Fibroblast of pulmonary artery (primary cell): ENCODE measurements around the gene ZNF574.

Experiments
- DNase-seq: peaks from one replicate; pipeline ENCODE4 v3.0.0-alpha.2; 2010; ENCODE audit warnings: low read depth
- H3K4me3 ChIP-seq: replicated peaks from 2 replicates; pipeline ENCODE4 v1.5.1; 2011; ENCODE audit warnings: low read depth, mild to moderate bottlenecking, control low read depth, low read length, moderate library complexity
- CTCF ChIP-seq: IDR thresholded peaks from 2 replicates; pipeline ENCODE4 v1.5.1; 2011; ENCODE audit warnings: mild to moderate bottlenecking, control low read depth, low read length, inconsistent platforms; ENCODE audit errors: missing control alignments

The ZNF574 gene

GRCh38 chr19:42051166-42052115, 24.5 kb upstream of the ZNF574 start:
- DNase-seq = no peak
- H3K4me3 ChIP-seq = no peak overlapping the region
- TF ChIP-seq CTCF = no peak

DNA sequence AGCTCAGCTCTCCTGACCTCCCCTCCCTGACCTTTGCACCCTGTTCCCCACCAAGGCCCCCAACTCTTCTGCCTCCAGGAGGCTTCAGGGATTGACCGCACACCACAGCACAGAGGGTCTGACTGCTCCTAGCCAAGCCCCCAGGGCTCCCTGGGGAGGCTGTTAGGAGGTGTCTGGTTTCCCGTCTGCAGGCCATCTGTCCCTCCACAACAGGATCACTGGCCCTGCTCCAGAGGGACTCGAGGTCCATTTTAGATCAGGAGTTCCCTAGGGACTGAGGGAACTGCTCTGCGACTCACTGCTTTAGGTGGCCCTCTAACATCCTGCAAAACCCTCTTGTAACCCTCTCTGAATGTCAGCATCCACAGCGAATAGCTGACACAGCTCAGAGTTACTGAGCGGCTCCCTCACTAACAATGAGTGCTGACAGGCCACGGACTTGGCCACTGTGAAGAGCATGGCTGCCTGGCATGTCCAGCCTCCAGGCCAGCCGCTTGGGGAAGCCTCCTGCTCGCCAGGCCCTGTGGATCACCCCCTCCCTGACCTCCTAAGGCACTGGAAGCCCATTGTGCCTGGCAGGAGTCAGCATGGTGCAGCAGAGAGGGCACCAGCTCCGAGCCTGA, 23.6 kb upstream of the ZNF574 start:
- no peak for DNase-seq
- H3K4me3 ChIP-seq = no peak overlapping the region
- no peak for TF ChIP-seq CTCF

DNA sequence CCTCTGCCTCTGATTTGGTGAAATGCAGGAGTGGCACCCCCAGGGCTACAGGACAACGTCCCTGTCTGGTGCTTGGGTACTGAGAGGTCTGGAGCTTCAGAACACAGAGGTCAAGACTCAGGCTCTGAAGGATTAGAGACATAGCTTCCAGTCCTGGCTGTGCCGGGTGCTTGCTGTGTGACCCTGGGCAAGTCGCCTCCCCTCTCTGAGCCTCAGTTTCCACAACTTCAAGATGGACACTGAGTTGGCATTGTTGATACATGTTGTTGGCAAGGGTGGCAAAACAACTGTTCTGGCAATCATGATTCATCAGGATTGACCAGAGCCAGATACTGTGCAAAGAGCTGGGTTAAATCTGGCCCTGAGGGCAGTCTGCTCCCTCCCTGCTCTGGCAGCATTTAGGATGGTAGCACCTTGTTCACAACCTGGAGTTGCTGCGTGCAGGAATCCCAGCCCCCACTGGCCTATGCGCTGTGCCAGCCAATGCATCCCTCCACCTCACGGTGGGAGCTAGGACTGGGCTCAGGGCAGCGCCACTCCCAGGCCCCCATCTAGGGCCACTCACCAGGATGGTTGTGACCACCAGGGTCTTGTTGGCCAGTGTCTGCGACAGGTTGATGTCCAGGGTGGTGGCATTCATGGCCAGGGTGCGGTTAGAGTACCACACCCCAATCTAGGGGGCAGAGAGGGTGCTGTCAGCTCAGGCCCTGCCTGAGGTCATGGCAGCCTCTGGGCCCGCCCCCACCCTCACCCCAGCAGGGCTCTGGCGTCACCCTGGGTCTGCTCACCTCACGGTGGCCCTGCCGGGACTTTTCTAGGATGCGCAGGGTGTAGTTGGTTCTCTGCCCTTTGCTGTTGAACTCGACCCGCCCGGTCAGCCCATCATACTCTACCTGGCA, 22.7 kb upstream of the ZNF574 start:
- no peak for TF ChIP-seq CTCF
- no peak for DNase-seq
- H3K4me3 ChIP-seq = no peak overlapping the region

DNA sequence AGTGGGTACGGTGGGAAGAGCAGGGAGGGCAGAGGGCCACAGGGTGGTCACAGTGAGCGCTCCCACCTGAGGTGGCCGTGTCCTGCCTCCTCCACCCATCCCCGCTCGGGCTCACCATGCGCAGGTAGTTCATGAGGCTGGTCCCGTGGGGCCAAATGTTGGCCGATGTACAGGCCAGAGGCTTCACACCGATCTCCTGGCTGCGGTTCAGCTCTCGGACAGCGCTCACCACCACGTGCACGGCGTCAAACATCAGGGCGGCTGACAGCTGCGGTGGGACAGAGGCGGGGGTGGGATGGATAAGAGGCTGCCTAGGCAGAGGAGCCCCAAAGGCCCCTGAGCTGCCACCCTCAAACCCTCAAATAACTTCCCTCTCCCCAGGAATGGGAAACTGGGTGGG, 21.8 kb upstream of the ZNF574 start:
- no peak for TF ChIP-seq CTCF
- no peak for DNase-seq
- H3K4me3 ChIP-seq = no peak overlapping the region

DNA sequence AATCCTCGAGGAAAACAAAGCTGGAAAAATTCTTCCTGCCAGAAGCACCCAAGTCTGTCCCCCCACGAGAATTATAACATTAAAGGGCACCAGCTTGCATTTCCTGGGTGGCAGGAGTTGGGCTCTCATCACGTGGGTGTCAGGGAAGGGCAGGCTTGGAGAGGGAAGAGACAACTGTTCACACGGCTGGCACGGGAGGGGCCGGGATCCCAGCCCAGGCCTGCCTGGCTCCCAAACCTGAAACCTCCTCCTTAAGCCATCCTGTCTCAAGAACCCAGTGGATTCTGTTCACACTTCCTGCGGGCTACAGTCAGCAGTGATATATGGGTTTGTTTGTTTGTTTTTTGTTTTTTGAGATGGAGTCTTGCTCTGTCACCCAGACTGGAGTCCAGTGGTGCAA, 18.1 kb upstream of the ZNF574 start:
- no peak for DNase-seq
- TF ChIP-seq CTCF = no peak
- H3K4me3 ChIP-seq = no peak overlapping the region

DNA sequence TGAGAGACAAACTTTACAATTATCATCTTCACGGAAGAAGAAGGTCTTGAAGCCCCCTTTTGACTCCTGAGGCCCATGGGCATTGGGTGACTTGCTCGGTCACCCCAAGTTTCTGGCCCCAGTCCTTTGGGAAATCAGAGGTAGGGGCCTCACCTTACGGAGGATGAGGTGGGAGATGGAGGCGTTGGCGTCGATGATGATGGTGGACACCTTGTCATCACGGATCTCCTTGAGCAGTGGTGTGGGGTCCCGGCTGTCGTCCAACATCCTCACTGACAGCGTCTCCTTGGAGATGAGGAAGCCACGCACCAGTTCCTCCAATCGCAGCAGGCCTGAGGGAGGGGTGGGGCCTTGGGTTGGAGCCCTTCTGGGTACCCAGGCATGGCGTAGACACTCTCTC, 16.8 kb upstream of the ZNF574 start:
- H3K4me3 ChIP-seq = no peak overlapping the region
- no peak for DNase-seq
- no peak for TF ChIP-seq CTCF
